ENCODE data around the gene GPR150. TPM values are rescaled to one million over a fixed set of nuclear protein-coding genes. Genes with fewer than 3 reads are reported as not detected.
A peak's percentile ranks its signal among the peaks of the same experiment; 100 is the strongest.

The GPR150 gene
- total RNA-seq, 3 donors from 2014 or later (not counting 1 experiment from before 2014, with no cell fraction given): 0.63 to 0.97 (median 0.89) TPM

DNA sequence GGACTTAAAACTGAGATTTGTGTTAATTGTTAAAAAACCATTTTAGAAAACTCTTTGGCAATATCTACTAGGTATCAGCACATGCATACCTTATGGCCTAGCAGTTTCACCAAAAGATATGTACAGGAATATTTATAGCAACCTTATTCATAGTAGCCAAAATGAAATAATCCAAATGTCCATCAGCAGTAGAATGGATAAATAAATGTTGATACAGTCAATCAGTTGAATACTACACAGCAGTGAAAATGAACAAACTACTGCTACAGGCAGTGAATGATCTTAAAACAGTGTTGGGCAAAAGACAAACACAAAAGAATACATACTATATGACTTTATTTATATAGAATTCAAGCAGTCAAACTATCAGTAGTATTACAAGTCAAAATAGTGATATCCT is 43.1 kb downstream of the GPR150 start:
- Mint-ChIP-seq H3K27ac (no peak overlapping the region), H3K27me3 (ENCODE audit: low read depth in 2 of 2) (no peaks in the 10 kb centered on the region), H3K4me1 (no peaks in the 10 kb centered on the region), H3K36me3 (no peaks in the 10 kb centered on the region), H3K4me3 (no peak overlapping the region), H3K9me3 (no peaks in the 10 kb centered on the region)
- intact Hi-C loops (cut with micrococcal nuclease): no loop called here
- Histone ChIP-seq H3K27ac (ENCODE audit: low read length) (no peak overlapping the region), H3K4me1 (ENCODE audit: control insufficient read depth, insufficient read depth, low read length) (no peaks in the 10 kb centered on the region), H3K36me3 (ENCODE audit: control insufficient read depth, insufficient read depth, low read length) (no peaks in the 10 kb centered on the region), H3K27me3 (ENCODE audit: control insufficient read depth, insufficient read depth, low read length) (no peaks in the 10 kb centered on the region), H3K9me3 (ENCODE audit: control insufficient read depth, insufficient read depth, low read length) (no peaks in the 10 kb centered on the region), H3K4me3 (ENCODE audit: low read length) (no peak overlapping the region)
- no peak for DNase-seq
- TF ChIP-seq, protein P1, sequence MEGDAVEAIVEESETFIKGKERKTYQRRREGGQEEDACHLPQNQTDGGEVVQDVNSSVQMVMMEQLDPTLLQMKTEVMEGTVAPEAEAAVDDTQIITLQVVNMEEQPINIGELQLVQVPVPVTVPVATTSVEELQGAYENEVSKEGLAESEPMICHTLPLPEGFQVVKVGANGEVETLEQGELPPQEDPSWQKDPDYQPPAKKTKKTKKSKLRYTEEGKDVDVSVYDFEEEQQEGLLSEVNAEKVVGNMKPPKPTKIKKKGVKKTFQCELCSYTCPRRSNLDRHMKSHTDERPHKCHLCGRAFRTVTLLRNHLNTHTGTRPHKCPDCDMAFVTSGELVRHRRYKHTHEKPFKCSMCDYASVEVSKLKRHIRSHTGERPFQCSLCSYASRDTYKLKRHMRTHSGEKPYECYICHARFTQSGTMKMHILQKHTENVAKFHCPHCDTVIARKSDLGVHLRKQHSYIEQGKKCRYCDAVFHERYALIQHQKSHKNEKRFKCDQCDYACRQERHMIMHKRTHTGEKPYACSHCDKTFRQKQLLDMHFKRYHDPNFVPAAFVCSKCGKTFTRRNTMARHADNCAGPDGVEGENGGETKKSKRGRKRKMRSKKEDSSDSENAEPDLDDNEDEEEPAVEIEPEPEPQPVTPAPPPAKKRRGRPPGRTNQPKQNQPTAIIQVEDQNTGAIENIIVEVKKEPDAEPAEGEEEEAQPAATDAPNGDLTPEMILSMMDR (IDR thresholded peaks at IDR 0.05): no peak
- ATAC-seq: no peak

DNA sequence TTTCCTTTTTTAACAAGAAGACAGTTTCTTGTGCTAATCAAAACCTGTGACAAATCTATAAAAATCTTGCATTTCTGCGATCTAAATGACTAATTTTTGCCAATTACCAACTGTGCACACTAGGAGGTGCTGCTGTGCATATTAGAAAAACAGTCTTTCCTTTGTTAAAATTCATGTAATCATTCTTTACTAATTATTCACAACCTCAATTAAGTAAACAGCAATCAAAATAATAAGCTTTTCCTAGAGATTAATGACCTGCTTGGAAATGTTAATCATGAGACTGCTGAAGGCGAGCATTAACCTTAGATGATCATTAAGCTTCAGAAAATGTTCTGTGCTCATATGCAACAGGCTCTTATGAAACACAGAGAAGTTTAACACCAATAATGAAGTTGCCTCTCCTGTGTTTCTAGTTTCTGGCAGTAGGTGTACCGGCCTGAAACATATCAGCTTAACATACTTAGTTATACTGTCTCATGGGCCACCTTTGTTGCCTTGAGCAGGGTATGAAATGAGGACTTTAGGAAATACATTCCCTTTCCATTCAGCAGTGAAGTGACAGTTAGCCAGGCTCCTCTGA is 44.4 kb downstream of the GPR150 start:
- H3K36me3 Mint-ChIP-seq: no peaks in the 10 kb centered on the region
- no peak overlapping the region for H3K27ac Mint-ChIP-seq
- no peak overlapping the region for H3K27ac ChIP-seq (ENCODE audit: low read length)
- no peaks in the 10 kb centered on the region for H3K4me1 Mint-ChIP-seq
- ATAC-seq (peak; percentile 59 to 64 (median 61)), DNase-seq (peak in 1 of 2 donors; percentile 66)
- H3K4me1 ChIP-seq (ENCODE audit: control insufficient read depth, insufficient read depth, low read length): no peaks in the 10 kb centered on the region
- H3K27me3 ChIP-seq (ENCODE audit: control insufficient read depth, insufficient read depth, low read length): no peaks in the 10 kb centered on the region
- WGBS (ENCODE audit: insufficient coverage): 28% methylated on average over 3 of the region's 3 CpGs
- intact Hi-C loops (cut with micrococcal nuclease): loop anchor here (1.0 kb wide), 2 partner anchors 117 to 183 kb away; no protein-coding TSS in a partner anchor
- H3K9me3 ChIP-seq (ENCODE audit: control insufficient read depth, insufficient read depth, low read length): no peaks in the 10 kb centered on the region
- TF ChIP-seq, protein P1 (IDR thresholded peaks at IDR 0.05): peak; percentile 91
- no peaks in the 10 kb centered on the region for H3K9me3 Mint-ChIP-seq
- no peaks in the 10 kb centered on the region for H3K36me3 ChIP-seq (ENCODE audit: control insufficient read depth, insufficient read depth, low read length)
- no peak overlapping the region for H3K4me3 Mint-ChIP-seq
- H3K4me3 ChIP-seq (ENCODE audit: low read length): no peak overlapping the region
- H3K27me3 Mint-ChIP-seq (ENCODE audit: low read depth in 2 of 2): no peaks in the 10 kb centered on the region

DNA sequence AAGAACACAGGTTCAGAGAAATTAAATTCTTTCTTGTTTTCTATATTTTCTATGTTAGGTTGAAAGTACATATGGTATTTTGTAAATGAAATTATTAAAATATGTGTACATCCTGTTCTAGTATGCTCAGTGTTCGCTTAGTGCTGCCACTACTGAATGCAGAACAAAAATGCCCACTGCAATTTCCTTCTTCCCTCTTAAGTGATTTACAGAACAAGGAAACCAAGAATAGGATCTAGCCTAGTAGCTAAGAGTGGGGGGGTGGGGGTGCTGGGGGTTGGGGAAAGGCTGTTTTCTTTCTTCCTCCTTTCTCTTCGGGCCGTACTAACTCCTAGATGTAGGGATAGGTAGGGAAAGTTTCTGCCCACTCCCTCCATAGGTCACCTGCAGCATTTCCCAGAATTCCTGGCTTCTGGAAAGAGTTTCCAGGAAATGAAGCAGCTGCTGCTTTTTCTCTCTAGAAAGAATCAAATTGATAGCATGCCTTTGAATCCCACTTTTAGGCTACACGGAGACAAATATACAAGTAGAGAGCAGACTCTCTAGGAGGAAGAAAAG is 47.3 kb downstream of the GPR150 start:
- 100% methylated on average over 1 of the region's 4 CpGs for WGBS (ENCODE audit: insufficient coverage)
- intact Hi-C loops (cut with micrococcal nuclease): no loop called here
- no peaks in the 10 kb centered on the region for H3K36me3 ChIP-seq (ENCODE audit: control insufficient read depth, insufficient read depth, low read length)
- no peak overlapping the region for H3K27ac ChIP-seq (ENCODE audit: low read length)
- DNase-seq: no peak
- no peaks in the 10 kb centered on the region for H3K27me3 ChIP-seq (ENCODE audit: control insufficient read depth, insufficient read depth, low read length)
- Mint-ChIP-seq H3K9me3 (no peaks in the 10 kb centered on the region), H3K36me3 (no peaks in the 10 kb centered on the region), H3K4me3 (no peak overlapping the region), H3K4me1 (no peaks in the 10 kb centered on the region), H3K27ac (no peak overlapping the region), H3K27me3 (ENCODE audit: low read depth in 2 of 2) (no peaks in the 10 kb centered on the region)
- TF ChIP-seq, protein P1 (IDR thresholded peaks at IDR 0.05): no peak
- H3K4me1 ChIP-seq (ENCODE audit: control insufficient read depth, insufficient read depth, low read length): no peaks in the 10 kb centered on the region
- H3K9me3 ChIP-seq (ENCODE audit: control insufficient read depth, insufficient read depth, low read length): no peaks in the 10 kb centered on the region
- H3K4me3 ChIP-seq (ENCODE audit: low read length): no peak overlapping the region
- ATAC-seq: no peak

DNA sequence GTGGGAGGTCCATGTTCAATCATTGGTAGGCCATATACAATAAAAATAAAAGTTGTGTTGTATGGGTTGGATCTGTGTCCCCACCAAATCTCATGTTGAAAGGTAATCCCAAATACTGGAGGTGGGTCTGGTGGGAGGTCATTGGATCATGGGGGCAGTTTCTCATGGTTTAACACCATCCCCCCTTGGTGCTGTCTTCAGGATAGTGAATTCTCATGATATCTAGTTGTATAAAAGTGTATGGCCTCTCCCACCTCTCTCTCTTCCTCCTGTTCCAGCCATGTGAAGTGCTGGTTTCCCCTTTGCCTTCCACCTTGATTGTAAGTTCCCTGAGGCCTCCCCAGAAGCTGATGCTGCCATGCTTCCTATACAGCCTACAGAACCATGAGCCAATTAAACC is 47.8 kb downstream of the GPR150 start:
- intact Hi-C loops (cut with micrococcal nuclease): no loop called here

More for the DNA sequence above, 47.8 kb downstream of the GPR150 start:
- Mint-ChIP-seq H3K27me3 (ENCODE audit: low read depth in 2 of 2) (no peaks in the 10 kb centered on the region), H3K4me3 (no peak overlapping the region), H3K27ac (no peak overlapping the region), H3K9me3 (no peaks in the 10 kb centered on the region), H3K36me3 (no peaks in the 10 kb centered on the region), H3K4me1 (no peaks in the 10 kb centered on the region)
- ATAC-seq (no peak), DNase-seq (no peak)
- H3K36me3 ChIP-seq (ENCODE audit: control insufficient read depth, insufficient read depth, low read length): no peaks in the 10 kb centered on the region
- no peak overlapping the region for H3K4me3 ChIP-seq (ENCODE audit: low read length)
- H3K9me3 ChIP-seq (ENCODE audit: control insufficient read depth, insufficient read depth, low read length): no peaks in the 10 kb centered on the region
- H3K4me1 ChIP-seq (ENCODE audit: control insufficient read depth, insufficient read depth, low read length): no peaks in the 10 kb centered on the region
- H3K27me3 ChIP-seq (ENCODE audit: control insufficient read depth, insufficient read depth, low read length): no peaks in the 10 kb centered on the region
- TF ChIP-seq, protein P1 (IDR thresholded peaks at IDR 0.05): no peak
- no peak overlapping the region for H3K27ac ChIP-seq (ENCODE audit: low read length)
